Lower lobe of right lung (tissue), 2 donors: ENCODE measurements around the gene EXOC7. TPM values are rescaled to one million over a fixed set of nuclear protein-coding genes. Genes with fewer than 3 reads are reported as not detected.
A peak's percentile ranks its signal among the peaks of the same experiment; 100 is the strongest.

Experiments
- ATAC-seq, 2 donors: fragments of 200-7000 bp; cut with Tn5 transposase; one replicate each; pipeline ENCODE4 v1.9.1; 2020 to 2022; ENCODE audit warnings: mild to moderate bottlenecking in 2 of 2, moderate library complexity in 2 of 2
- DNase-seq: peaks from one replicate; pipeline ENCODE4 v3.0.0-alpha.2; 2020
- H3K27ac ChIP-seq: fragments of 200-600 bp; one replicate; pipeline ENCODE4 v1.8.0; 2022
- H3K27me3 ChIP-seq: fragments of 200-600 bp; one replicate; pipeline ENCODE4 v1.8.0; 2022; ENCODE audit warnings: low read depth
- H3K36me3 ChIP-seq: fragments of 200-600 bp; one replicate; pipeline ENCODE4 v1.8.0; 2022; ENCODE audit warnings: mild to moderate bottlenecking
- H3K4me1 ChIP-seq: fragments of 200-600 bp; one replicate; pipeline ENCODE4 v1.8.0; 2022
- H3K4me3 ChIP-seq: fragments of 200-600 bp; one replicate; pipeline ENCODE4 v1.8.0; 2022; ENCODE audit warnings: mild to moderate bottlenecking
- H3K9me3 ChIP-seq: fragments of 200-600 bp; one replicate; pipeline ENCODE4 v1.8.0; 2022
- CTCF ChIP-seq: fragments of 200-600 bp; IDR thresholded peaks from one replicate; pipeline ENCODE4 v1.8.0; 2022; ENCODE audit warnings: antibody characterized with exemption, mild to moderate bottlenecking
- intact Hi-C: fragments of 100-400 bp; cut with DNase I; formaldehyde crosslinking; loops from one replicate; pipeline ENCODE4 v1.11.0; 2022
- total RNA-seq: library from RNA; stranded (reverse); fragmentation: NEBNext Ultra II Directional; extraction: Animal tissue kit (Norgen Biotek cat#: 25700); gene quantifications from one replicate; pipeline ENCODE4 v1.2.1, GENCODE V29; 2021
- donor health status: DM: no; HTN: yes; CAD: no; lungs with severe emphysema.

The EXOC7 gene
- total RNA-seq, 1 donor from 2014 or later = 118 TPM

DNA sequence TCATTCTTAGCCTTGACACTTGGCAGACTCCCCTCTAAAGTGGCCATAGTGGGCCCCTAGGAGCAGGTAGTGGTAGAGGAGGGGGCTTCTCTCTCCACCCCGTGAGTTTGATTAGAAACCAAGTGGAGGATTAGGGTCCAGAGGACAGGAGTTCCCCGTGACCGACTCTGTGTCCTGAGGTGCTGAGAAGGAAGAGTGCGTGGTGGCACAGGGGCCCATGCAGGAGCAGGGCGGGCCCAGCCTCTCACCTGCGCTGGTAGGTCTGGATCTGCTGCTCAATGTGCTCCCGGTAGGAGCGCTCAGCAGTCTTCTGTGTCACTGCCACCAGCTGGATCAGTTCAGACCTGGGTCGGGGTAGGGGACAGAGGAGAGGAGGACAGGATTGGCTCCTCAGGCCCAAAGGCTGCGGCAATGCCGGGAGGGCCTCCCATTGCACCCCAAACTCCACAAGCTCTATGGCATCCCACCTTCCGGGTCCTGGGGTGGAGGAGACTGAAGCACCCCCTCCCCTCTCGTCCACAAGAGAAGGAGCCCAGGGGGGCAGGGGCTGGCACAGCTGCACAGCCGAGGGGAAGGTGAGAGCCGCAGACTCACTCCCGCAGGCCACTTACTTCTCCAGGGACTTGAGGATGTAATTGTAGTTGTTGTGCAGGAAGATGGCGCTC is 18.4 kb downstream of the EXOC7 start:
- H3K9me3 ChIP-seq = no peaks in the 10 kb centered on the region
- no peaks in the 10 kb centered on the region for H3K4me1 ChIP-seq
- intact Hi-C loops = no loop called here
- H3K4me3 ChIP-seq = no peak overlapping the region
- ATAC-seq (no peak), DNase-seq (no peak)
- H3K27me3 ChIP-seq = no peaks in the 10 kb centered on the region
- H3K27ac ChIP-seq = no peak overlapping the region
- TF ChIP-seq CTCF = no peak
- H3K36me3 ChIP-seq = peaks cover 84% of the 10 kb centered on the region

GRCh38 chr17:76083536-76084182 is 19.9 kb downstream of the EXOC7 start:
- Histone ChIP-seq H3K36me3 (peaks cover 69% of the 10 kb centered on the region), H3K4me1 (no peaks in the 10 kb centered on the region), H3K9me3 (no peaks in the 10 kb centered on the region), H3K4me3 (no peak overlapping the region), H3K27me3 (peaks cover 14% of the 10 kb centered on the region), H3K27ac (no peak overlapping the region)
- no peak for DNase-seq
- intact Hi-C loops = no loop called here
- ATAC-seq = no peak
- no peak for TF ChIP-seq CTCF

- no peak for ATAC-seq
- Histone ChIP-seq H3K27ac (no peak overlapping the region), H3K4me1 (no peaks in the 10 kb centered on the region), H3K9me3 (no peaks in the 10 kb centered on the region), H3K4me3 (no peak overlapping the region), H3K27me3 (peaks cover 24% of the 10 kb centered on the region), H3K36me3 (peaks cover 58% of the 10 kb centered on the region)
- intact Hi-C loops = no loop called here
- peak; percentile 29 for DNase-seq
- no peak for TF ChIP-seq CTCF
These were observed 21.0 kb downstream of the EXOC7 start for GRCh38 chr17:76082326-76083251.

DNA sequence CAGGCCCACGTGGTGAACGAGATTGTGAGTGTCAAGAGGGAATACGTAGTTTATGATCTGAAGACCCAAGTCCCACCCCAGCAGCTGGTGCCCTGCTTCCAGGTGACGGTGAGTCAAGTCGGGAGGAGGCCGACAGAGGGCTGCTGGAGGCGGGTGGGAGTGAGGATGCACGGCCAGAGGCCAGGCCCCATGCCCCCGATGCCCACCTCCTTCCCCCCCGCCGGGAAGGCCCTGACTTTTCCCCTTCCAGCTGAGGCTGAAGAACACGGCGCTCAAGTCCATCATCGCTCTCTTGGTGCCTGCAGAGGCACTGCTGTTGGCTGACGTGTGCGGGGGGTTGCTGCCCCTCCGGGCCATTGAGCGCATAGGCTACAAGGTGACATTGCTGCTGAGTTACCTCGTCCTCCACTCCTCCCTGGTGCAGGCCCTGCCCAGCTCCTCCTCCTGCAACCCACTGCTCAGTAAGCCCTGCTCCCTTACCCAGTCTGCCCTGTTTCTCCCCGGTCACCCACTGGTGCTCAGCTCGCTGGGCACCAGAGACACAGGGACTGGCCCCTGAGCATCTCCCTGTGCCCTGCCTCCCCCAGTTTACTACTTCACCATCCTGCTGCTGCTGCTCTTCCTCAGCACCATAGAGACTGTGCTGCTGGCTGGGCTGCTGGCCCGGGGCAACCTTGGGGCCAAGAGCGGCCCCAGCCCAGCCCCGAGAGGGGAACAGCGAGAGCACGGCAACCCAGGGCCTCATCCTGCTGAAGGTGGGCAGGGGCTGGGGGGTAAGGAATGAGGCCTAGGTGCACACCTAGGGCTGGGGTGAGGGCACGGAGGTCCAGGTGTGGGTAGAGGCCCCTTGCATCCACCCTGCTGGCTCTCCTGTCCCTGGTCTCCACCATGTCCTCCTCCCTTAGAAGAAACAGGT is 22.0 kb downstream of the EXOC7 start:
- no peak for TF ChIP-seq CTCF
- intact Hi-C loops = no loop called here
- H3K36me3 ChIP-seq = peaks cover 48% of the 10 kb centered on the region

More for the DNA sequence above, 22.0 kb downstream of the EXOC7 start:
- Histone ChIP-seq H3K4me1 (peaks cover 10% of the 10 kb centered on the region), H3K4me3 (no peak overlapping the region), H3K27ac (no peak overlapping the region), H3K9me3 (no peaks in the 10 kb centered on the region), H3K27me3 (peaks cover 35% of the 10 kb centered on the region)
- ATAC-seq (no peak), DNase-seq (no peak)
